Caco-2 (cell line): ENCODE data around the gene COL13A1. TPM values are rescaled to one million over a fixed set of nuclear protein-coding genes. Genes with fewer than 3 reads are reported as not detected.

Source experiments
- BruUV-seq: library from RNA; stranded (reverse); fragments of 400-500 nt; replicated peaks from 2 replicates; lab custom pipeline; 2021; lab: Mats Ljungman, UMichigan
- CTCF ChIA-PET: fragments of 300-600 bp; sonication (Branson Sonifier 250); formaldehyde crosslinking; loops from one replicate; lab custom pipeline; 2022; ENCODE audit warnings: antibody characterized with exemption; lab: Charles Lee
- POLR2A ChIA-PET: fragments of 300-600 bp; sonication (Branson Sonifier 250); formaldehyde crosslinking; loops from one replicate; lab custom pipeline; 2022; ENCODE audit warnings: antibody characterized with exemption; lab: Charles Lee
- DNase-seq, 2 experiments: peaks; one replicate each; pipeline versions ENCODE4 v3.0.0 to v3.0.0-alpha.2; 2020 to 2022
- H3K27me3 ChIP-seq: replicated peaks from 2 replicates; pipeline ENCODE4 v1.6.0; 2011; ENCODE audit warnings: low read length; ENCODE audit not compliant: control insufficient read depth, insufficient read depth
- H3K36me3 ChIP-seq: 2 replicates; pipeline ENCODE4 v1.5.1; 2011; ENCODE audit warnings: low read length; ENCODE audit not compliant: control insufficient read depth, insufficient read depth
- H3K4me1 ChIP-seq: fragments of 250-450 bp; sonication (Bioruptor Pico); 2 replicates; pipeline ENCODE4 v1.5.1; 2020; ENCODE audit warnings: mild to moderate bottlenecking
- H3K4me3 ChIP-seq: 2 replicates; pipeline ENCODE4 v1.5.1; 2011; ENCODE audit warnings: low read depth, mild to moderate bottlenecking, control low read depth, low read length
- H3K9me3 ChIP-seq: fragments of 250-450 bp; sonication (Bioruptor Pico); 2 replicates; pipeline ENCODE4 v1.5.1; 2020; ENCODE audit warnings: mild to moderate bottlenecking, moderate library complexity
- H3K27ac Mint-ChIP-seq: one replicate; pipeline ENCODE4 v1.8.0; 2022; ENCODE audit warnings: mixed read lengths; ENCODE audit not compliant: unreplicated experiment
- H3K27me3 Mint-ChIP-seq: one replicate; pipeline ENCODE4 v1.8.0; 2022; ENCODE audit warnings: mixed read lengths; ENCODE audit not compliant: insufficient read depth, unreplicated experiment
- H3K36me3 Mint-ChIP-seq: one replicate; pipeline ENCODE4 v1.8.0; 2022; ENCODE audit warnings: mild to moderate bottlenecking, mixed read lengths; ENCODE audit not compliant: insufficient read depth, unreplicated experiment
- H3K4me1 Mint-ChIP-seq: one replicate; pipeline ENCODE4 v1.8.0; 2022; ENCODE audit warnings: low read depth, mixed read lengths; ENCODE audit not compliant: unreplicated experiment
- H3K4me3 Mint-ChIP-seq: one replicate; pipeline ENCODE4 v1.8.0; 2022; ENCODE audit warnings: mild to moderate bottlenecking, moderate library complexity, mixed read lengths; ENCODE audit not compliant: unreplicated experiment
- H3K9me3 Mint-ChIP-seq: one replicate; pipeline ENCODE4 v1.8.0; 2022; ENCODE audit warnings: mixed read lengths; ENCODE audit not compliant: unreplicated experiment
- intact Hi-C: fragments of 100-400 bp; cut with micrococcal nuclease; formaldehyde crosslinking; loops from one replicate; pipeline ENCODE4 v1.10.0; 2022; ENCODE audit not compliant: unreplicated experiment
- total RNA-seq: library from RNA; stranded (reverse); gene quantifications from 2 replicates; pipeline ENCODE4 v1.2.3, GENCODE V29; 2022
- TF ChIP-seq, protein P1 (sequence below), 2 experiments: fragments of 200-600 bp in 1 of 2; IDR thresholded peaks; 1 replicate in 1 of 2; 2 replicates in 1 of 2; pipeline versions ENCODE4 v1.5.1 to v1.8.0; 2011 to 2022; ENCODE audit warnings: antibody characterized with exemption in 1 of 2, control low read depth in 1 of 2, inconsistent platforms in 1 of 2, low read depth in 1 of 2, low read length in 1 of 2, mild to moderate bottlenecking in 1 of 2, moderate library complexity in 1 of 2; ENCODE audit not compliant: insufficient read depth in 1 of 2, severe bottlenecking in 1 of 2, unreplicated experiment in 1 of 2

COL13A1 gene
- total RNA-seq, 1 experiment from 2014 or later, result not detected

DNA sequence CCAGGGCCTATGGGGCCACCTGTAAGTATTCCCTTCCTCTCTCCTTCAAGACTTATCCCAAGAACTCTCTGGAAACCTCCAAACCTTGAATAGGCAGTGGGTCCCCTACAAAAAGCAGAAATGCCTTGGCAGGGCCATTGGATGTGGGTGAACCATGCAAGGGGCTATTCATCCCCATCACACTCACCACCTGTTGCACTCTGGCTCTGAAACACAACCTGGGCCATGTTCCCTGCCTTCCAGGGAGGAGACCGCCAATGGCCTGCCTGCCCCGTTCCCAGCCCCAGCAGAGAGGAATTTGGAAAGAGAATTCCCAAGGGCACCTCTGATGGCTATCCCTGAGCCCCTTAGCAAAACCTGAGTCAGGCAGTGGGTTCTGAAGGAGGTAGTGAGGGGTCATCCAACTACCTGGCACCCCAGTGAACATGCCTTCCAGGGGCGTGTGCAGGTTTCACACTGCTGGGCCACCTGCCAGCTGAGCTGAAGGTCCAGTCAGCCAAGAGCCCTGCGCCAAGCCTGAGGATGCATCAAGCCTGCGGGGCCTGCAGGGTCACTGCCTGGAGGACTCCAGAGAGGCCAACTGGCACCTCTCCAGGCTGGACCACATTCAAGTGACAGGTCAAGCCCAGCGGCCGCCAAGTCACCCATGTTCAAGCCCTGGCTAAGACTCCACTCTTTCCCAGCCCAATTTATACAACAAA lies 101.3 kb downstream of the COL13A1 start:
- no peaks in the 10 kb centered on the region for H3K27me3 Mint-ChIP-seq
- no peak overlapping the region for H3K27ac Mint-ChIP-seq
- no peaks in the 10 kb centered on the region for H3K9me3 ChIP-seq
- intact Hi-C loops, result no loop called here
- no peak overlapping the region for H3K4me3 ChIP-seq
- ChIA-PET POLR2A (interaction anchor here (0.6 kb wide), 1 partner anchor 502 kb away, joined by 3 read pairs; no protein-coding TSS in a partner anchor), CTCF (interaction anchor here (3.0 kb wide), 1 partner anchor 19 kb away, joined by 15 read pairs; no protein-coding TSS in a partner anchor)
- no TSS peak for BruUV-seq
- H3K4me1 Mint-ChIP-seq, result peaks cover 29% of the 10 kb centered on the region
- H3K4me1 ChIP-seq, result peaks cover 36% of the 10 kb centered on the region
- TF ChIP-seq, protein P1, sequence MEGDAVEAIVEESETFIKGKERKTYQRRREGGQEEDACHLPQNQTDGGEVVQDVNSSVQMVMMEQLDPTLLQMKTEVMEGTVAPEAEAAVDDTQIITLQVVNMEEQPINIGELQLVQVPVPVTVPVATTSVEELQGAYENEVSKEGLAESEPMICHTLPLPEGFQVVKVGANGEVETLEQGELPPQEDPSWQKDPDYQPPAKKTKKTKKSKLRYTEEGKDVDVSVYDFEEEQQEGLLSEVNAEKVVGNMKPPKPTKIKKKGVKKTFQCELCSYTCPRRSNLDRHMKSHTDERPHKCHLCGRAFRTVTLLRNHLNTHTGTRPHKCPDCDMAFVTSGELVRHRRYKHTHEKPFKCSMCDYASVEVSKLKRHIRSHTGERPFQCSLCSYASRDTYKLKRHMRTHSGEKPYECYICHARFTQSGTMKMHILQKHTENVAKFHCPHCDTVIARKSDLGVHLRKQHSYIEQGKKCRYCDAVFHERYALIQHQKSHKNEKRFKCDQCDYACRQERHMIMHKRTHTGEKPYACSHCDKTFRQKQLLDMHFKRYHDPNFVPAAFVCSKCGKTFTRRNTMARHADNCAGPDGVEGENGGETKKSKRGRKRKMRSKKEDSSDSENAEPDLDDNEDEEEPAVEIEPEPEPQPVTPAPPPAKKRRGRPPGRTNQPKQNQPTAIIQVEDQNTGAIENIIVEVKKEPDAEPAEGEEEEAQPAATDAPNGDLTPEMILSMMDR (IDR thresholded peaks at IDR 0.05; ENCODE audit: insufficient read depth in 1 of 2, low read depth in 1 of 2, low read length in 1 of 2, severe bottlenecking in 1 of 2, unreplicated experiment in 1 of 2), result no peak
- DNase-seq, result no peak
- no peaks in the 10 kb centered on the region for H3K9me3 Mint-ChIP-seq
- no peak overlapping the region for H3K4me3 Mint-ChIP-seq
- H3K36me3 Mint-ChIP-seq, result no peaks in the 10 kb centered on the region
- no peaks in the 10 kb centered on the region for H3K36me3 ChIP-seq
- no peaks in the 10 kb centered on the region for H3K27me3 ChIP-seq

DNA sequence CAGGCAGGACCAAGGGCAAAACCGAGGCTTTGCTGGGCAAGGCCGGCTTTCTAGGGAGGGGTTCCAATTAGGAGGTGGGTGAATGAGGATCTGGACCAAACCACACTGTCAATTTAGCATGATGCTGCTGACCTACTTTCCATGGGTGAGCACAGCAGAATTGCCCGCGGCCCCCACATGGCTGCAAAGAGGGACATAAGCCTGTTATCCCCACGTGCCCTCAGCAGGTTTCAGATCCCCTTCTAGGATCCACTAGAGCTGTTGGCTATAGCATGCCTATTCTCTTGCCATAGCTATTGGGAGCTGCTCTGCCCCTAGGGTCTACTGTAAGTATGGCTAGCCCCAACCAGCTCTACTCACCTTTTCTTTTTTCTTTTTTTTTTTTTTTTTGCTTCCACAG lies 102.8 kb downstream of the COL13A1 start:
- no TSS peak for BruUV-seq
- no peaks in the 10 kb centered on the region for H3K36me3 ChIP-seq
- no peaks in the 10 kb centered on the region for H3K27me3 Mint-ChIP-seq
- TF ChIP-seq, protein P1 (IDR thresholded peaks at IDR 0.05; ENCODE audit: insufficient read depth in 1 of 2, low read depth in 1 of 2, low read length in 1 of 2, severe bottlenecking in 1 of 2, unreplicated experiment in 1 of 2), result no peak
- H3K4me3 ChIP-seq, result no peak overlapping the region
- H3K27me3 ChIP-seq, result peaks cover 1% of the 10 kb centered on the region; the same call in 1 of the 2 replicates
- no peaks in the 10 kb centered on the region for H3K9me3 ChIP-seq
- no peak overlapping the region for H3K4me3 Mint-ChIP-seq
- ChIA-PET POLR2A (no interaction called here), CTCF (interaction anchor here (0.6 to 3.0 kb wide), 5 partner anchors 10 to 363 kb away, joined by 3 to 20 read pairs (median 6); no protein-coding TSS in a partner anchor)
- intact Hi-C loops, result no loop called here
- no peaks in the 10 kb centered on the region for H3K36me3 Mint-ChIP-seq
- H3K9me3 Mint-ChIP-seq, result no peaks in the 10 kb centered on the region
- no peak overlapping the region for H3K27ac Mint-ChIP-seq
- peaks cover 20% of the 10 kb centered on the region for H3K4me1 Mint-ChIP-seq
- peaks cover 20% of the 10 kb centered on the region for H3K4me1 ChIP-seq
- no peak for DNase-seq

DNA sequence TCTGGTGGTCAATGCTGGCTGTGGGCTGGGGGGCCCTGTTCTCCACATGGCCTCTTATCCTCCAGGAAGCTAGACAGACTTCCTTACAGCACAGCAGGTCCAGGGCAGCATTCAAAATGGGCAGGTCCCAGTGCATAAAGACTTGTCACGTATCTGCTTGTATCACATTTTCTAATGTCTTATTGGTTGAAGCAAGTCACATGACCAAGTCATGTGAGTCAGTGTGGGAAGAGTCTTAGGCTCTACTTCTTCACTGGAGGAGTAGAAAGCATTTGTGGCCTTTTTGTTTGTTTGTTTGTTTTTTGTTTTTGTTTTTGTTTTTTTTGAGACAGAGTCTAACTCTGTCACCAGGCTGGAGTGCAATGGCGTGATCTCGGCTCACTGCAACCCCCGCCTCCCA lies 104.7 kb downstream of the COL13A1 start:
- peaks cover 1% of the 10 kb centered on the region; the same call in 1 of the 2 replicates for H3K27me3 ChIP-seq
- no peaks in the 10 kb centered on the region for H3K9me3 Mint-ChIP-seq
- no TSS peak for BruUV-seq
- ChIA-PET POLR2A (no interaction called here), CTCF (no interaction called here)
- H3K36me3 Mint-ChIP-seq, result no peaks in the 10 kb centered on the region
- peaks cover 7% of the 10 kb centered on the region; the same call in 1 of the 2 replicates for H3K4me1 ChIP-seq
- H3K36me3 ChIP-seq, result no peaks in the 10 kb centered on the region
- H3K4me1 Mint-ChIP-seq, result peaks cover 4% of the 10 kb centered on the region
- H3K4me3 Mint-ChIP-seq, result no peak overlapping the region
- DNase-seq, result no peak
- no peaks in the 10 kb centered on the region for H3K27me3 Mint-ChIP-seq
- no peak overlapping the region for H3K4me3 ChIP-seq
- H3K27ac Mint-ChIP-seq, result no peak overlapping the region
- intact Hi-C loops, result no loop called here
- TF ChIP-seq, protein P1 (IDR thresholded peaks at IDR 0.05; ENCODE audit: insufficient read depth in 1 of 2, low read depth in 1 of 2, low read length in 1 of 2, severe bottlenecking in 1 of 2, unreplicated experiment in 1 of 2), result no peak
- H3K9me3 ChIP-seq, result no peaks in the 10 kb centered on the region
